Heart left ventricle (tissue), 16 donors: ENCODE measurements around the gene SLC5A9. TPM values are rescaled to one million over a fixed set of nuclear protein-coding genes. Genes with fewer than 3 reads are reported as not detected.

Experiments
- ATAC-seq, 4 donors: fragments of 200-7000 bp; cut with Tn5 transposase; one replicate each; pipeline ENCODE4 v1.9.1; 2020 to 2022; ENCODE audit warnings: moderate library complexity in 4 of 4, mild to moderate bottlenecking in 3 of 4, moderate number of reproducible peaks in 1 of 4
- DNase-seq, 5 donors: peaks; one replicate each; pipeline ENCODE4 v3.0.0-alpha.2; 2020
- H3K27ac ChIP-seq, 12 donors: fragments of 200-600 bp; sonication (generic) in 4 of 12; one replicate each; pipeline versions ENCODE4 v1.5.0 to v1.8.0; 2016 to 2022; ENCODE audit warnings: mild to moderate bottlenecking in 2 of 12
- H3K27me3 ChIP-seq, 9 donors: fragments of 200-600 bp; sonication (generic) in 2 of 9; one replicate each; pipeline versions ENCODE4 v1.5.1 to v1.8.0; 2016 to 2022; ENCODE audit warnings: mild to moderate bottlenecking in 3 of 9
- H3K36me3 ChIP-seq, 9 donors: fragments of 200-600 bp; sonication (generic) in 2 of 9; one replicate each; pipeline versions ENCODE4 v1.5.0 to v1.8.0; 2018 to 2022; ENCODE audit warnings: mild to moderate bottlenecking in 2 of 9
- H3K4me1 ChIP-seq, 12 donors: fragments of 200-600 bp; sonication (generic) in 4 of 12; one replicate each; pipeline versions ENCODE4 v1.5.0 to v1.8.0; 2016 to 2022; ENCODE audit warnings: mild to moderate bottlenecking in 3 of 12
- H3K4me3 ChIP-seq, 12 donors: fragments of 200-600 bp; sonication (generic) in 4 of 12; one replicate each; pipeline versions ENCODE4 v1.5.0 to v1.8.0; 2017 to 2022; ENCODE audit warnings: mild to moderate bottlenecking in 9 of 12, moderate library complexity in 4 of 12
- H3K9me3 ChIP-seq, 12 donors: fragments of 200-600 bp; sonication (generic) in 4 of 12; one replicate each; pipeline versions ENCODE4 v1.5.0 to v1.8.0; 2016 to 2022; ENCODE audit warnings: mild to moderate bottlenecking in 1 of 12
- CTCF ChIP-seq, 12 donors: fragments of 200-600 bp; sonication (generic) in 4 of 12; IDR thresholded peaks; one replicate each; pipeline versions ENCODE4 v1.5.0 to v1.8.0; 2018 to 2022; ENCODE audit warnings: antibody characterized with exemption in 12 of 12, mild to moderate bottlenecking in 5 of 12
- POLR2A ChIP-seq, 2 donors: fragments of 450-650 bp; IDR thresholded peaks; one replicate each; pipeline ENCODE4 v1.6.1; 2017; ENCODE audit warnings: antibody characterized with exemption in 2 of 2, mild to moderate bottlenecking in 2 of 2, moderate library complexity in 2 of 2
- WGBS, 4 donors: extraction: QIAGEN DNeasy Blood & Tissue Kit in 2 of 4; methylation state at CpG; one replicate each; pipeline versions ENCODE4 v1.1.5 to v1.1.7; 2013 to 2018; 5-methylcytosine and 5-hydroxymethylcytosine counted together
- intact Hi-C, 10 donors: fragments of 100-400 bp; cut with DNase I; formaldehyde crosslinking; loops; one replicate each; pipeline versions ENCODE4 v1.11.1 to v1.14.2; 2022
- polyA plus RNA-seq, 2 donors: library from polyadenylated mRNA; stranded (reverse); fragments of 200-250 nt; gene quantifications; one replicate each; pipeline ENCODE4 v1.2.3, GENCODE V29; 2013
- total RNA-seq, 9 donors: library from RNA; depleted of rRNA in 2 of 9; stranded (reverse); fragments of >200 nt in 2 of 9; fragmentation: NEBNext Ultra II Directional in 3 of 9; extraction: Animal tissue kit (Norgen Biotek cat#: 25700) in 3 of 9; gene quantifications; one replicate each; pipeline versions ENCODE4 v1.1.0 to v1.2.4, GENCODE V29; 2016 to 2023
- donor health status: ischemic (EF 13 %, LVEDD 7.1; RV severe dilation, severe dysfunction).
- donor health status: healthy with polysubstance abuse.
- donor health status: DM: no; HTN: yes; CAD: no.
- donor health status: DM: no; HTN: no; CAD: no.
- donor health status: ischemic (EF 25% LVEDD 6.9; RV normal size, moderate dysfunction).
- donor health status: ischemic (EF 25% LVEDD 5.7; RV mildly dilated, moderate dysfunction).
- donor health status: healthy.
- donor health status: DM: yes; HTN: yes; CAD: no.
- donor health status: ischemic (EF 35%, LVEDD 5.7; RV mildly dilated, moderate dysfunction).
- donor health status: nonischemic (EF 11% LVEDD 7.7; RV severe dilation, severe dysfunction).
- donor health status: DM: yes; HTN: yes; CAD: no.
- donor health status: PGD.
- donor health status: ischemic (EF 29% LVEDD 5.4; RV normal size, mild dysfunction).
- donor health status: nonischemic (EF 23%, LVEDD 6.1; RV moderate dilation, normal function).

Gene SLC5A9
- total and polyA plus RNA-seq, 11 donors: 0.04 to 0.67 (median 0.17) TPM; not detected in 3

- no peak overlapping the region for H3K4me3 ChIP-seq
- H3K4me1 ChIP-seq: peaks cover 0 to 32% (median 0%) of the 10 kb centered on the region in 12 donors
- H3K9me3 ChIP-seq: no peaks in the 10 kb centered on the region
- ATAC-seq: no peak
- no peak for TF ChIP-seq CTCF (IDR thresholded peaks at IDR 0.05)
- H3K27ac ChIP-seq: no peak overlapping the region
- no peak for DNase-seq
- no peaks in the 10 kb centered on the region for H3K36me3 ChIP-seq
- 86 to 91% (median 90%) methylated on average over 12 of the region's 12 CpGs for WGBS, 4 donors
- no peaks in the 10 kb centered on the region for H3K27me3 ChIP-seq
- intact Hi-C loops: no loop called here
Measured at GRCh38 chr1:48242141-48242736, 19.7 kb downstream of the SLC5A9 start.

- Histone ChIP-seq H3K4me1 (peaks cover 0 to 37% (median 0%) of the 10 kb centered on the region in 12 donors), H3K4me3 (no peak overlapping the region), H3K9me3 (no peaks in the 10 kb centered on the region), H3K27ac (peak overlapping the region in 6 of 12 donors; percentile 9 to 70 (median 21)), H3K27me3 (no peaks in the 10 kb centered on the region), H3K36me3 (no peaks in the 10 kb centered on the region)
- no peak for DNase-seq
- 41 to 49% (median 44%) methylated on average over 2 of the region's 2 CpGs for WGBS, 4 donors
- intact Hi-C loops: no loop called here
- TF ChIP-seq CTCF (IDR thresholded peaks at IDR 0.05): no peak
- TF ChIP-seq POLR2A (IDR thresholded peaks at IDR 0.05): no peak
- peak in 3 of 4 donors; percentile 77 to 83 (median 80) for ATAC-seq
Measured at GRCh38 chr1:48245106-48245505, 22.6 kb downstream of the SLC5A9 start.

GRCh38 chr1:48246727-48247126 is 24.2 kb downstream of the SLC5A9 start:
- Histone ChIP-seq H3K4me1 (peaks cover 0 to 36% (median 0%) of the 10 kb centered on the region in 12 donors), H3K27me3 (no peaks in the 10 kb centered on the region), H3K4me3 (no peak overlapping the region), H3K27ac (no peak overlapping the region), H3K36me3 (no peaks in the 10 kb centered on the region), H3K9me3 (no peaks in the 10 kb centered on the region)
- peak; percentile 28 to 69 (median 56) for ATAC-seq
- WGBS, 4 donors: 77 to 91% (median 85%) methylated on average over 1 of the region's 1 CpG
- TF ChIP-seq POLR2A (IDR thresholded peaks at IDR 0.05) (no peak), CTCF (IDR thresholded peaks at IDR 0.05) (no peak)
- intact Hi-C loops: no loop called here
- peak in 4 of 5 donors; percentile 41 to 76 (median 62) for DNase-seq

- TF ChIP-seq POLR2A (IDR thresholded peaks at IDR 0.05): no peak
- TF ChIP-seq CTCF (IDR thresholded peaks at IDR 0.05): no peak
- Histone ChIP-seq H3K4me3 (no peak overlapping the region), H3K27me3 (no peaks in the 10 kb centered on the region), H3K4me1 (peaks cover 0 to 24% (median 0%) of the 10 kb centered on the region in 12 donors), H3K36me3 (no peaks in the 10 kb centered on the region), H3K9me3 (no peaks in the 10 kb centered on the region), H3K27ac (no peak overlapping the region)
- 73 to 94% (median 89%) methylated on average over 4 of the region's 4 CpGs for WGBS, 4 donors
- ATAC-seq: no peak
- intact Hi-C loops: no loop called here
- DNase-seq: no peak
Measured at GRCh38 chr1:48248356-48248755, 25.8 kb downstream of the SLC5A9 start.
